ENCODE measurements around the gene ADAR. TPM values are rescaled to one million over a fixed set of nuclear protein-coding genes. Genes with fewer than 3 reads are reported as not detected.
A peak's percentile ranks its signal among the peaks of the same experiment; 100 is the strongest.

Gene ADAR
- total RNA-seq, 1 donor from 2014 or later: 65.3 TPM

DNA sequence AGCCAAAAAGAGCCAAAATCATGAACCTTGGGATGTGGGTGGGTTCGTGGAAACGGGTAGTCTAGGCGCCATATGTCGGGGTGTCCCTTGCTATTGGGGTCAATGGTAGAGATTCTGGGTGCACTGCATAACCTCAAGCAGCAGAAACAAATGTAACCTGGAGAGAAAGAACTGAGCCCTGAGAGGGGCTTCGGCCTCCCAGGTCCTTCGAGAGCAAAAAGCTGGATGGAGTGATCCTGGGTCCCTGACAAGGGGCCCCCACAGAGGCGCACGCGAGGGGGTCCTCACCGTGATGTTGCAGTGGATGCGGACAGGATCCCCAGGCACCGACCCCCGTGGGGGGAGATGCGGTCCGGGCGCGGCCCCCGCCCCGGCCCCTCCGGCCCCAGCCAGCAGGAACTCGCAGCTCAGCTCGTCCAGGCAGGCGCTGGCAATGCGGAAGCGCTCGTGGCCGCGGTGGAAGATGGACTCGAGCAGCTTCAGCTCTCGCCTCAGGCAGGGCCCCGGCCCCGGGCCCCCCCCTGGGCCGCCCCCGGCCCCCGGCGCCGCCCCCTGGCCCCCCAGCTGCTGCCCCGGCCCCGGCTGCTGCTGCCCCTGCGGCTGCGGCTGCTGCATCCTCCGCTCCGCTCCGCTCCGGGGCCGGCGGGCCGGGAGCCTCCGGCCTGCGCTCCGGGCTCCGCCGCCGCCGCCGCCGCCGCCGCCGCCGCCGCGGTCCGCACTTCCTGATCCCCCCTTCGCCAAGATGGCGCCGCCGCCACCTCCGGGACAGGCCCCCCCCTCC lies 49.9 kb downstream of the ADAR start, which contains the start of gene UBE2Q1:
TSS of gene UBE2Q1 (minus strand) at position 724 of the 781 bp plus-strand sequence. CDS start at position 615, 109 bp downstream.
- Histone ChIP-seq H3K36me3 (peaks cover 23 to 27% of the 10 kb centered on the region in 2 donors), H3K27me3 (no peaks in the 10 kb centered on the region), H3K4me1 (peaks cover 5 to 16% of the 10 kb centered on the region in 2 donors), H3K27ac (peak within 1 kb of the TSS; percentile 85 to 88), H3K9me3 (no peaks in the 10 kb centered on the region), H3K4me3 (peak within 1 kb of the TSS; percentile 93 to 97)
- TF ChIP-seq CTCF (IDR thresholded peaks at IDR 0.05): no peak
- intact Hi-C loops (cut with DNase I): loop anchor here (2.0 to 5.0 kb wide), 9 partner anchors 71 to 527 kb away; partner anchors contain the start of genes ADAM15, HAX1, IL6R and KCNN3
- peak in 1 of 2 donors; percentile 75 for DNase-seq (ENCODE audit: low spot score in 2 of 2)

DNA sequence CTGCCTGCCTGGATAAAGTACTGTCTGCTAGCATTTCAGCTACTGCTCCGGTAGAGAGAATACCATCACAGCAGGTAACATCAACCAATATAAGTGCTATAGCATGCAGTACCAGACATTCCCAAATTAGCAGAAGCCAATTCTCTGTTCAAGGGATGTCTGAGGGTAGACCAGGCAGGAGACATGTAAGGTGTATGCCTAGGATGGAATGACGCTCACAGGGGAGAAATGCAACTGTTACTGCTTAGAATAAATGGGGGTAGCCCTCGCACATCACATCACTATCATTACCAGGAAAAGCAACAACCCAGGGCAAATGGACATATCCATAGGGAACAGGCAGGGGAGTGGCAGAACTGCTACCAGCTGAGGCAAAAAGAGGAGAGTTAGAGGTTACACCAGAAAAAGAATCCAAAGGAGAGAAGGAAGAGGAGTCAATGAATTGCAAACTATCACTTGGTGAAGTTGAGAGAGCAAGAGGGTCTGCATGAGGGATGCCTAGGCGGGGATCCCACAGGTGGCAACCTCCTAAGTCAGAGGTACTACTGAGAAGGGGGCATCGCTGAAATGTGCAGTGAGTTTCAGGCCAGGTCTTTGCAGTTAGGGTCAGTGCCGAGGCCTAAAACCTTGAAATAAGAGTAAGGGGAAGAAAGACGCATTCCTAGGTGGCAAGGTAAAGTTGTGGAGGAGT lies 50.6 kb downstream of the ADAR start:
- TF ChIP-seq CTCF (IDR thresholded peaks at IDR 0.05): no peak
- peaks cover 5 to 16% of the 10 kb centered on the region in 2 donors for H3K4me1 ChIP-seq
- H3K27ac ChIP-seq: peak overlapping the region; percentile 85
- no peaks in the 10 kb centered on the region for H3K9me3 ChIP-seq
- H3K36me3 ChIP-seq: peaks cover 30 to 35% of the 10 kb centered on the region in 2 donors
- H3K27me3 ChIP-seq: no peaks in the 10 kb centered on the region
- peak overlapping the region; percentile 93 to 97 for H3K4me3 ChIP-seq
- intact Hi-C loops (cut with DNase I): loop anchor here (5.0 kb wide), 2 partner anchors 125 to 495 kb away; partner anchors contain the start of gene ADAM15
- no peak for DNase-seq (ENCODE audit: low spot score in 2 of 2)

- no peaks in the 10 kb centered on the region for H3K9me3 ChIP-seq
- H3K36me3 ChIP-seq: peaks cover 40 to 44% of the 10 kb centered on the region in 2 donors
- TF ChIP-seq CTCF (IDR thresholded peaks at IDR 0.05): no peak
- H3K27ac ChIP-seq: peak overlapping the region; percentile 38 to 85
- peaks cover 5 to 16% of the 10 kb centered on the region in 2 donors for H3K4me1 ChIP-seq
- no peak for DNase-seq (ENCODE audit: low spot score in 2 of 2)
- peak overlapping the region; percentile 93 to 97 for H3K4me3 ChIP-seq
- intact Hi-C loops (cut with DNase I): loop anchor here (5.0 kb wide), 2 partner anchors 124 to 496 kb away; partner anchors contain the start of gene ADAM15
- H3K27me3 ChIP-seq: no peaks in the 10 kb centered on the region
Observed at GRCh38 chr1:154556422-154556821, 51.6 kb downstream of the ADAR start.

DNA sequence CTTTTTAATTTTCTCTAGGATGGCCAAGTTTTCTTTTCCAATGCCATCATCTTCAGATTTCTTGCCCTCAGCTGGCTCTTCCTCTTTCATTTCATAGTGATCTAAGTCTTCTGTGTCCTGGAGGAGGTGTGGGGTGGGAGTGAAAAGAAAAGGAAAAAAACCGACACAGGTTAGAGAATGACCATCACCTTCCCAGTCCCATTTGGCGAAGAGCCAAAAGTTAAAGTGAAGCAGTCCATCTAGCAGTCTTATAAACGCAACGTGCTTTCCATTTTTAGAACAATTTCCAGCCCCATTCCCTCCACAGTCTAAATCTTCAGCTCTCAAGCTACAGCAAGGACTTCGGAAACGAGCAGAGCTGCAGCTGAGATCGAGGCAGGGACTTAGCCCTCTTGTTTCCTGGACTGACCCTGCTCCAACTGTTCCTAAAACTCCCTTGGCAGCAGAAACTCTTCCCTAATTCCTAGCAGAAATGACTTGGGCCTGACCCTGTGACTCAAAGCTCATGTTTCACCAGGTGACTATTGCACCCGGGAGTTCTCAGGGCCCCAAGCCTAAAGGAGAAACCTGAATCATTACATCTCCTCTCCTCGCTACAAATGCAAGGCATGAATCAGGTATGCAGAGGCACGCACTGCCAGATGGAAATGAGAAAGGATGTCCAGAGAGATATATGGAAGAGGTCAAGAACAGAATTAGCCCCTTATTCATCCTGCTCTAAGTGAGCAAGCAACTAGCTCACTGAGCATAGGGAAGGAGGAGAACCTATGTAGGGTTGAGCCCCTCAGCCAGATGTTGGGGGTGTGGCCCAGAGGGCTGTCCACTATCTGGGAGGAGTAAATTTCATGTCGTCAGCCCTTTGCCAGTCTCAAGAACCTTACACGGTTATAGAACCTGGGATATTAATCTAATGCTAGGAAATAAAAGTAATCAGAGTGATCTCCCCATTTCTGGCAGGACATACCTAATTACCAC lies 54.6 kb downstream of the ADAR start:
- Histone ChIP-seq H3K4me1 (peaks cover 5 to 16% of the 10 kb centered on the region in 2 donors), H3K9me3 (no peaks in the 10 kb centered on the region), H3K4me3 (no peak overlapping the region), H3K27me3 (no peaks in the 10 kb centered on the region), H3K36me3 (peaks cover 65 to 69% of the 10 kb centered on the region in 2 donors), H3K27ac (no peak overlapping the region)
- TF ChIP-seq CTCF (IDR thresholded peaks at IDR 0.05): no peak
- intact Hi-C loops (cut with DNase I): no loop called here
- DNase-seq (ENCODE audit: low spot score in 2 of 2): no peak

- intact Hi-C loops (cut with DNase I): no loop called here
- Histone ChIP-seq H3K4me3 (no peak overlapping the region), H3K4me1 (peaks cover 5 to 13% of the 10 kb centered on the region in 2 donors), H3K9me3 (no peaks in the 10 kb centered on the region), H3K27ac (no peak overlapping the region), H3K27me3 (no peaks in the 10 kb centered on the region), H3K36me3 (peaks cover 65 to 69% of the 10 kb centered on the region in 2 donors)
- DNase-seq (ENCODE audit: low spot score in 2 of 2): no peak
- TF ChIP-seq CTCF (IDR thresholded peaks at IDR 0.05): no peak
Observed at GRCh38 chr1:154552036-154552435, 56.0 kb downstream of the ADAR start.
